ENCODE measurements around the gene TMEM92. TPM values are rescaled to one million over a fixed set of nuclear protein-coding genes. Genes with fewer than 3 reads are reported as not detected.
"Not testable (repeated sequence)": the region's sequence is repeated elsewhere in the genome, so short reads cannot be mapped to it uniquely, and the experiment has no call there.

The TMEM92 gene
- total RNA-seq, 2 experiments from 2014 or later = 0.08 TPM; not detected in 1

DNA sequence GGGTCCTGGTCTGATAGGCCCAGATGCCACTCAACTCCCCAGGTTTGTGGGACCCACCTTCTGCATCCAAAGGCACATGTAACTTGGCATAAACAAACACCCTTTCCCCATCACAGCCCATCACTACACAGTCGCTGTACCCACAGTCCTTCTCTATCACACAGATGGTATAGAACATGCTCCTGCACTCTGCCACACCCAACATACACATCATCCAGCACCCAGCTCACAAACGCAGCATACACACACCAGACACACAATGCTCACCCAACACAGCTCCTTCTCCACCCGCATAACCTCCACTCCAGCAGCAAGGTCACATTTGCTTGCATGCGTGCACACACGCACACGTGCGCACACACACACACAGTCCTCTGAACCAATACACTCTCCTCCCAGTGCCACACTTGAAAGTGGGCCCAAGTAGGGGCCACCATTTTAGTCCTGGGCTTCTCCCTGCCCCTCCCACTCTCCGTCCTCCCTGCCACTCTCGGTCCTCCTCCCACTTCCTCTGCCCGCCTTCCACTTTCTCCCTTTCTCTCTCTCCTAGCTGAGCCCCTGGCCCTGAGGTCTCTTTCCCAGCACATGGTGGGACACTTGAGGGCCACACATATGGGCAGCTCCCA lies 8.5 kb upstream of the TMEM92 start:
- POLR2A ChIA-PET = interaction anchor here (0.7 kb wide), 1 partner anchor 108 kb away, joined by 3 read pairs; no protein-coding TSS in a partner anchor
- no peak for DNase-seq
- Mint-ChIP-seq H3K4me3 (no peak overlapping the region), H3K27me3 (peaks cover 6% of the 10 kb centered on the region), H3K9me3 (no peaks in the 10 kb centered on the region), H3K27ac (no peak overlapping the region), H3K36me3 (ENCODE audit: low read depth) (no peaks in the 10 kb centered on the region), H3K4me1 (no peaks in the 10 kb centered on the region)
- CTCF ChIA-PET = interaction anchor here (4.4 kb wide), 1 partner anchor 64 kb away, joined by 35 read pairs; the partner anchor contains the start of gene COL1A1

DNA sequence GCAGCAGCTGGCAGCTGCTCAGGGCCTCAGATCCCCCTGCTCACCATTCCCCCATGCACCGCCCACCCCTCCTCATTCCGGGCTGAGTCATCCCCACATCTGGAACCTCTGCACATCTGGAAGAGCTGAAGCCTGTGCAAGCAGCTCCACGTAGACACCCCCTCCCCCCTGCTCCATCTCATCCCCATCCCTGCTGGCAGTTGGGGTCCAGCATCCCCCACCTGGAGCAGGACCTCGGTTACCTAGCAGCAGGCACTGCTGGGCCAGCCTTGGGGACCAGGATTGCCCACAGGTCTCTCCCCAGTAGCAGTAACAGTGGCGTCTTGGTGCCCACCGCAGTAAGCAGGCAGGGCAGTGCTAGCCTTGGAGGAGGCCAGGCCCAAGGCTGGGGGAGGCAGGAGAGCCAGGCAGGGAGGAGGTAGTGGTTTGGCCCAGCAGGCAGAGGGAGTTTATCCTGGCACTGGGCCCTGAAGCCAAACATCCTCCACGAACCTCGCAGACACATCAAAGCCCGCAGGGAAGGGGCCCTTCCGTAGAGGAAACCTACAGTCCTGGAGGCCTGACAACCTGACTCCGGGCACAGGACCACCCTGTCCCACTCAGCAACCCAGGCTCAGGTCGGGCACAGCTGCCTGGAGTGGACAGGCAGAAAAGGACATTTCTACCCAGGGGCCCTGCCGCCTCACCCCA lies 7.7 kb upstream of the TMEM92 start:
- Mint-ChIP-seq H3K27me3 (peaks cover 6% of the 10 kb centered on the region), H3K36me3 (ENCODE audit: low read depth) (no peaks in the 10 kb centered on the region), H3K9me3 (no peaks in the 10 kb centered on the region), H3K4me3 (no peak overlapping the region), H3K4me1 (no peaks in the 10 kb centered on the region), H3K27ac (no peak overlapping the region)
- ChIA-PET CTCF (interaction anchor here (4.4 kb wide), 1 partner anchor 65 kb away, joined by 35 read pairs; the partner anchor contains the start of gene COL1A1), POLR2A (no interaction called here)
- DNase-seq = no peak

DNA sequence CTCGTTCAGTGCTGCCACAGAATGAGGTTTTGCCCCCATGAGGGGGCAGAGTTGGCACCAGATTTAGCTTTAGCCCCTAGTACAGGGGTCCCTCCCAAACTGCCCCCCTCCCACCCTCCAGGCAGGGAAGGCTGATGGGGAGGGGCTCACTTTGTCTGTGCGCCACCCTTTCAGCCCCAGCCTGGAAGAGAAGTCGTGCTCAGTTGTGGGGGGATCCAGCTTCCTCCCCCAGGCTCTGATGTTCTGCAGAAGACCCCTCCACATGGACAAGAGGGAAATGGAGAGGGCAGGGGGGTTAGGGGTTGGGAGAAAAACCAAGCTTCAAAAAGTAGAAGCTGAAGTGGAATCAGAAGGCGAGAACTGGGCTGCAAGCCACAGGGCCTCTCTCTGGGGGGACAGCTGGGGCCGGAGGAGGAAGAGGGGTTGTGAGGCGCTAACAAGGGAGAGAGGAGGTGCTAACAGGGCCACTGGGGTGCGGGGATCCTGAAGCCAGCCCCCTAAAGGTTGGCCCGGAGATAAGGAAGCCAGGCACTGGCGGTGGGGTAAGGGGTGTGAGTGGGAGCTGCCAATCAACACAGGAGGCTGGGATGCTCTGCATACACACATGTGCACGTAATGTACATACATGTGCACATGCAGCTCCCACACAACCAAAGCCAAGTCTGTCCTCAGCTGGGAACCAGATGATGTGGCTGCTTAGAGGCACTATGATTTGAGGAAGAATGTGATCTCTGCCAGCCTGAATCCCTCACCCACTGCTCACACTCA lies 7.0 kb upstream of the TMEM92 start:
- Mint-ChIP-seq H3K4me1 (peaks cover under 1% of the 10 kb centered on the region), H3K27ac (no peak overlapping the region), H3K36me3 (ENCODE audit: low read depth) (no peaks in the 10 kb centered on the region), H3K27me3 (peaks cover 5% of the 10 kb centered on the region), H3K4me3 (no peak overlapping the region), H3K9me3 (no peaks in the 10 kb centered on the region)
- POLR2A ChIA-PET = no interaction called here
- no peak for DNase-seq
- CTCF ChIA-PET = interaction anchor here (0.7 to 4.4 kb wide), 2 partner anchors 25 to 66 kb away, joined by 3 to 35 read pairs; partner anchors contain the start of gene COL1A1

GRCh38 chr17:50268026-50268425 lies 6.2 kb upstream of the TMEM92 start:
- no peak for DNase-seq

DNA sequence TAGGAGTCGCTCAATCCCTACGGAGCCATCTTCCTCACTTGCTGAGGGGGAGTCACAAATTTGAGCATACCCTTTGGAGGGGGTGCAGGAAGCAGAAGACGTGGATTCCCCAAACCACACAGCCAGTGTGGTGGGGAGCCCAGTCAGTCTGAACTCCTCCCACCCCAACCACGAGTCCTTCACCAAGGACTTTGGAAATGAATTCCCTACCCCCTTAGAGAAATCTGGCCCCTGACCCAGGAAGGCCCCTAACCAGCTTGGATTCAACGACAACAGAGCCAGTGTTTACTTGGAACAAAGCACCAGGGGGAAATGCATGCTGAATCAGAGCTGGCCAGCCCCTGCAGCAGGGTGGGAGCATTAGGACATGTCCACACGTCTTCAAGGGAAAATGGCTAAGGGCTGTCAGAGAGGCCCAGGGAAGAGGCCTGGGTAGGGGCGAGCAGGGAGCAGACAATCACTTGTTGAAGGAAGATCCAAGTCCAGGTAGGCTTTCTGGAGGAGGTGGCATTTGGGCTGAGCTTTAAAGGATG lies 5.5 kb upstream of the TMEM92 start:
- H3K4me1 Mint-ChIP-seq = peaks cover 10% of the 10 kb centered on the region
- ChIA-PET CTCF (interaction anchor here (1.0 to 4.4 kb wide), 5 partner anchors 14 to 175 kb away, joined by 3 to 35 read pairs (median 8); partner anchors contain the start of gene COL1A1), POLR2A (interaction anchor here (0.6 kb wide), 1 partner anchor 232 kb away, joined by 3 read pairs; no protein-coding TSS in a partner anchor)
- no peak overlapping the region for H3K27ac Mint-ChIP-seq
- H3K4me3 Mint-ChIP-seq = no peak overlapping the region
- no peaks in the 10 kb centered on the region for H3K36me3 Mint-ChIP-seq (ENCODE audit: low read depth)
- H3K9me3 Mint-ChIP-seq = no peaks in the 10 kb centered on the region
- H3K27me3 Mint-ChIP-seq = peaks cover 6% of the 10 kb centered on the region
- no peak for DNase-seq

More at GRCh38 chr17:50268026-50268425, 6.2 kb upstream of the TMEM92 start:
- H3K4me1 Mint-ChIP-seq = peaks cover 8% of the 10 kb centered on the region
- POLR2A ChIA-PET = no interaction called here
- peaks cover 8% of the 10 kb centered on the region for H3K27me3 Mint-ChIP-seq
- CTCF ChIA-PET = interaction anchor here (2.6 to 4.4 kb wide), 2 partner anchors 66 to 98 kb away, joined by 8 to 35 read pairs; partner anchors contain the start of gene COL1A1
- H3K9me3 Mint-ChIP-seq = no peaks in the 10 kb centered on the region
- no peak overlapping the region for H3K4me3 Mint-ChIP-seq
- H3K27ac Mint-ChIP-seq = no peak overlapping the region
- H3K36me3 Mint-ChIP-seq (ENCODE audit: low read depth) = no peaks in the 10 kb centered on the region

DNA sequence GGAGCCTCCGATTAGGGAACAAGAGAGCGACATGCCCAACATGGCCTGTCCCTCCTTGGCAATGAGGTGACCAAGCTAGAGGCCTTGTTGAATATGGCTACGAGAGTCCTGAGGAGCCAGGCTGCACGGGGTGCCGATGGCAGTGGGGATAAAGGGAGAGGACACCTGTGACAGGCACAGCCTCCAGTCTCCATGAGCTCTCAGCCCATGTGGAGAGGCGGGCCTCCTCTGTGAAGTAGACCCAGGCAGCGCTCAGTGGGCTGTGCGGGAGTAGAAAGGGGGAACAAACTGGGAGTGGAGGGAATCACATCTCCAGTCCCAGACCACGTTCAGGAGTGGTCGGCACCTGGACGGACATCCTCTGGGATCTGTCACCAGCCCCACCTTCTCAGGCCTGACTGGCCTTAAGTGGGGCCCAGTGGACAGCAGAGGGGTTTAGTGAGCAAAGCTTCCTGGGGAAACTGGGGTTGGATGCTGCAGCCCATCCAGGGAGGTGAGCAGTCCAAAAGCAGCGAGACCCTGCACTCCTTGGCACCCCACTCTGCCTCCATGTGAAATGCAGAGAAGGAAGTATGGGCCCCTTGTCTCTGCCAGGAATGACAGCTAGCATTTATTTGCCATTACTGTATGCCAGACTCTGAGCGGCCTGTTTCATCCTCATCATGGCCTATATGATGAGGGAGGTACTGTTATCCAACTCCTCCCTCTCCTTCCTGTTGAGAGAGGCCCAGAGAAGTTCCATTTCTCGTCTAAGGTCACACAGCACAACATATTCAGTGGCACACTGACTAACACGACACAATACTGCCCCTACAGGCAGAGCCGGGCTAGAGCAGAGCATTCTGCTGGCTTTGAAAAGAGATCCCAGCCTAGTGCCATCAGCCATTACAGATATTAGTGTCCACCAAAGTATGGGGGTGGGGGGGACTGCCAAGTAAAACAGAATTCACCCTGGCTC lies 4.5 kb upstream of the TMEM92 start:
- POLR2A ChIA-PET = no interaction called here
- no peak overlapping the region for H3K4me3 Mint-ChIP-seq

GRCh38 chr17:50270435-50271362 lies 3.6 kb upstream of the TMEM92 start:
- H3K4me3 Mint-ChIP-seq = no peak overlapping the region
- POLR2A ChIA-PET = no interaction called here
- CTCF ChIA-PET = interaction anchor here (1.0 to 5.6 kb wide), 8 partner anchors 9 to 177 kb away, joined by 3 to 56 read pairs (median 6); partner anchors contain the start of gene COL1A1
- peaks cover 18% of the 10 kb centered on the region for H3K4me1 Mint-ChIP-seq
- H3K36me3 Mint-ChIP-seq (ENCODE audit: low read depth) = no peaks in the 10 kb centered on the region
- no peaks in the 10 kb centered on the region for H3K9me3 Mint-ChIP-seq
- H3K27me3 Mint-ChIP-seq = peaks cover 17% of the 10 kb centered on the region
- H3K27ac Mint-ChIP-seq = no peak overlapping the region
- no peak for DNase-seq

More for the DNA sequence above, 4.5 kb upstream of the TMEM92 start:
- Mint-ChIP-seq H3K27ac (no peak overlapping the region), H3K4me1 (peaks cover 18% of the 10 kb centered on the region), H3K36me3 (ENCODE audit: low read depth) (no peaks in the 10 kb centered on the region), H3K9me3 (no peaks in the 10 kb centered on the region), H3K27me3 (peaks cover 9% of the 10 kb centered on the region)
- peak; percentile 76 for DNase-seq
- CTCF ChIA-PET = interaction anchor here (0.6 to 4.4 kb wide), 8 partner anchors 10 to 176 kb away, joined by 3 to 35 read pairs (median 4); partner anchors contain the start of gene COL1A1

DNA sequence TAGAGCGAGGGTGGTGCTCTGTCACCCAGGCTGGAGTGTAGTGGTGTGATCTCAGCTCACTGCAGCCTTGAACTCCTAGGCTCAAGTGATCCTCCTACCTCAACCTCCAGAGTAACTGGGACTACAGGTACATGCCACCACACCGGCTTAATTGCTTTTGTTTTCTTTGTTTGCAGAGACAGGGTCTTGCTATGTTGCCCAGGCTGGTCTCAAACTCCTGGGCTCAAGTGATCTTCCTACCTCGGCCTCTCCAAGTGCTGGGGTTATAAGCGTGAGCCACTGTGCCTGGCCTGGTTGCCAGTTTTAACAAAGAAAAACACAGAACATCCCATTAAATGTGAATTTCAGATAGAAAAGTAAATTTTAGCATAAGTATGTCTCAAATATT lies 2.9 kb upstream of the TMEM92 start:
- DNase-seq = not testable (repeated sequence)

GRCh38 chr17:50272246-50272645 lies 2.0 kb upstream of the TMEM92 start:
- no peaks in the 10 kb centered on the region for H3K9me3 Mint-ChIP-seq
- H3K4me3 Mint-ChIP-seq = peak overlapping the region; percentile 72
- no peaks in the 10 kb centered on the region for H3K36me3 Mint-ChIP-seq (ENCODE audit: low read depth)
- peaks cover 18% of the 10 kb centered on the region for H3K4me1 Mint-ChIP-seq
- DNase-seq = no peak
- no peak overlapping the region for H3K27ac Mint-ChIP-seq
- H3K27me3 Mint-ChIP-seq = peaks cover 25% of the 10 kb centered on the region
- ChIA-PET POLR2A (interaction anchor here (0.7 to 2.4 kb wide), 2 partner anchors 67 to 72 kb away, joined by 5 to 7 read pairs; no protein-coding TSS in a partner anchor), CTCF (interaction anchor here (0.6 to 5.8 kb wide), 11 partner anchors 11 to 178 kb away, joined by 3 to 56 read pairs (median 5); partner anchors contain the start of gene COL1A1)

More for the DNA sequence above, 2.9 kb upstream of the TMEM92 start:
- H3K4me3 Mint-ChIP-seq; H3K27ac Mint-ChIP-seq; H3K9me3 Mint-ChIP-seq; H3K36me3 Mint-ChIP-seq (ENCODE audit: low read depth): not testable (repeated sequence)
- ChIA-PET CTCF (interaction anchor here (0.6 to 5.8 kb wide), 11 partner anchors 11 to 177 kb away, joined by 3 to 56 read pairs (median 5); partner anchors contain the start of gene COL1A1), POLR2A (interaction anchor here (2.4 kb wide), 1 partner anchor 71 kb away, joined by 7 read pairs; no protein-coding TSS in a partner anchor)
- H3K4me1 Mint-ChIP-seq = peaks cover 18% of the 10 kb centered on the region
- peaks cover 18% of the 10 kb centered on the region for H3K27me3 Mint-ChIP-seq

- Mint-ChIP-seq H3K27ac (no peak overlapping the region), H3K27me3 (peaks cover 26% of the 10 kb centered on the region), H3K9me3 (no peaks in the 10 kb centered on the region), H3K4me3 (peak overlapping the region; percentile 72), H3K36me3 (ENCODE audit: low read depth) (no peaks in the 10 kb centered on the region), H3K4me1 (peaks cover 18% of the 10 kb centered on the region)
- CTCF ChIA-PET = interaction anchor here (0.6 to 5.8 kb wide), 14 partner anchors 8 to 179 kb away, joined by 3 to 56 read pairs (median 4); partner anchors contain the start of gene COL1A1
- peak; percentile 59 for DNase-seq
- POLR2A ChIA-PET = interaction anchor here (0.7 to 2.4 kb wide), 5 partner anchors 10 to 73 kb away, joined by 3 to 7 read pairs (median 5); partner anchors contain the start of gene COL1A1
Measured at GRCh38 chr17:50272711-50273653, 1.3 kb upstream of the TMEM92 start.
